Measurements from ENCODE around the gene ADAM12.

ADAM12 gene

GRCh38 chr10:126123466-126123865 lies 264.8 kb downstream of the ADAM12 start:
- no peak overlapping the region for H3K27ac ChIP-seq
- no peak for TF ChIP-seq CTCF (conservative IDR thresholded peaks at IDR 0.05)

GRCh38 chr10:126122881-126123280 lies 265.4 kb downstream of the ADAM12 start:
- TF ChIP-seq CTCF (conservative IDR thresholded peaks at IDR 0.05) = no peak
- H3K27ac ChIP-seq = no peak overlapping the region

DNA sequence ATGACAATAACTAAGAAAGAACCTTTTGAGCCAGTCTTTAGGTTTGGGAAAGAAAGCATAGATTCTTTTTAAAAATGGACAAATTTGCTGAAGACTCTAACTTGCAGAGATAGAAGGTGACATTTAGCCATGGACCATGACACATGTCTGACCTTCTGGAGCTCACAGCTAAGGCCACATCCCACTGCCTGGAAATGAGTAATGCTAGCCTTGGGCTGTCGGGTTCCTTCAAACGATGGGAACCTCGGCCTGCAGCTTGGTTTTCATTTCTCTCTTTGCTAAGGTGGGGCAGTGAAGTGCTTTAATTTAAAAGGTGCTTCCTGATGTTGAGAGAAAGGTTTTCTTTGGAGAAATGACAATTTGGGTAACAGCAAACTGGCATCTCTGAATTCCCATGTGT lies 268.7 kb downstream of the ADAM12 start:
- TF ChIP-seq CTCF (conservative IDR thresholded peaks at IDR 0.05) = no peak
- H3K27ac ChIP-seq = no peak overlapping the region

- no peak for TF ChIP-seq CTCF (conservative IDR thresholded peaks at IDR 0.05)
- H3K27ac ChIP-seq = no peak overlapping the region
Observed at GRCh38 chr10:126118476-126118875, 269.8 kb downstream of the ADAM12 start.

DNA sequence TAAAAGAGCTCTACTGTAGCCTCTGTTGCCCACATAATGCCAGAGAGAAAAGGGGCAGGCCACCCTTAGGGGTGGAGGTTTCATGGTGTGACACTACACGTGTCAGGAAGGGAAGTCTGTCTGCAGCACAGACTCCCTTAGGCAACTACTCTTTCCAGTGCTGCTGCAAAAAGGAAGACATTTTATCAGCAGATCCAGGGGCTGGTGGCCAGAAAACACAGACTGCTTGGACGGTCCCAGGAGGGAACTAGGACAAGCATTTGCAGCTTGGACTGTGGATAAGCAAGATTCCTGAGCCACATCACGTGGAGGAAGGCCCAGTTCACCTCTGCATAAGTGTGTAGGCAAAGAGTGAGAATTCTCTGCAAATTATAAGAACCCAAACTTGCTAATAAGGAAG lies 271.1 kb downstream of the ADAM12 start:
- TF ChIP-seq CTCF (conservative IDR thresholded peaks at IDR 0.05) = no peak
- no peak overlapping the region for H3K27ac ChIP-seq

DNA sequence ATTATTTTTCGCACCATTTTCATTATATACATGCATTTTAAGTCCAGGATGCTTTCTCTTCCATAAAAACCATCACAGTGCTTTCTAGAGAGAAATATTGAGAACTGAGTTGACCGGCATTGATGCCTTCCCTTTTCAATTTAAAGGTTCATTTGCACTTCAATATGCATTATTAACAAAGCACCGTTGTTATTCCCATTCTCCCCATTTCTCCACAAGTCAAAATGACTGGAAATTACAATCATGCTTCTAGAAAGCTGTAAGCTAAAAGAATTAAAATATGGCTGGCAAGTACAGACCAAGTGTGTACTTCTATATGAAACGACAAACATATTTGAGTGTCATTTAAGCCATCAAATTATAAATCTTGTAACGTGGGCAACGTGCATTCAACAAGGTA lies 272.4 kb downstream of the ADAM12 start:
- no peak overlapping the region for H3K27ac ChIP-seq
- TF ChIP-seq CTCF (conservative IDR thresholded peaks at IDR 0.05) = no peak

- no peak overlapping the region for H3K27ac ChIP-seq
- TF ChIP-seq CTCF (conservative IDR thresholded peaks at IDR 0.05) = no peak
Observed at GRCh38 chr10:126114884-126115555, 273.3 kb downstream of the ADAM12 start.
